Thoracic aorta (tissue), 2 donors: Measurements from ENCODE around the gene TNFSF15. TPM values are rescaled to one million over a fixed set of nuclear protein-coding genes. Genes with fewer than 3 reads are reported as not detected.

ENCODE experiments used
- ATAC-seq: fragments of 150-250 bp; one replicate; pipeline ENCODE4 v1.8.0; 2017; ENCODE audit warnings: low read depth; ENCODE audit not compliant: insufficient number of reproducible peaks, low FRiP score
- DNase-seq: peaks from one replicate; pipeline ENCODE4 v3.0.0-alpha.2; 2020; ENCODE audit warnings: low spot score
- H3K27ac ChIP-seq, 2 donors: fragments of 200-600 bp; sonication (generic); 1 replicate in 1 of 2; 2 replicates in 1 of 2; pipeline ENCODE4 v1.5.1; 2016; ENCODE audit warnings: mild to moderate bottlenecking in 2 of 2, moderate library complexity in 2 of 2
- H3K27me3 ChIP-seq: fragments of 200-600 bp; sonication (generic); replicated peaks from 2 replicates; pipeline ENCODE4 v1.6.0; 2016; ENCODE audit warnings: mild to moderate bottlenecking; ENCODE audit not compliant: insufficient read depth
- H3K36me3 ChIP-seq: fragments of 200-600 bp; sonication (generic); one replicate; pipeline ENCODE4 v1.5.1; 2016
- H3K4me1 ChIP-seq, 2 donors: fragments of 200-600 bp; sonication (generic); 1 replicate in 1 of 2; 2 replicates in 1 of 2; pipeline versions ENCODE4 v1.5.1 to v1.6.0; 2016; ENCODE audit warnings: low read depth in 2 of 2, mild to moderate bottlenecking in 1 of 2; ENCODE audit not compliant: control insufficient read depth in 1 of 2
- H3K4me3 ChIP-seq: fragments of 200-600 bp; sonication (generic); 2 replicates; pipeline ENCODE4 v1.5.1; 2016; ENCODE audit warnings: mild to moderate bottlenecking
- H3K9me3 ChIP-seq: fragments of 200-600 bp; sonication (generic); 2 replicates; pipeline ENCODE4 v1.5.1; 2016
- CTCF ChIP-seq: fragments of 200-600 bp; sonication (generic); IDR thresholded peaks from one replicate; pipeline ENCODE4 v1.5.1; 2019; ENCODE audit warnings: antibody characterized with exemption
- total RNA-seq, 2 donors: library from RNA; depleted of rRNA; stranded (reverse); fragments of >200 nt; gene quantifications; one replicate each; pipeline versions ENCODE4 v1.1.0 to v1.2.3, GENCODE V29; 2016

The TNFSF15 gene
- total RNA-seq, 2 donors from 2014 or later = 0.63 TPM; not detected in 1

- no peaks in the 10 kb centered on the region for H3K36me3 ChIP-seq
- DNase-seq = no peak
- no peak for TF ChIP-seq CTCF
Observed at GRCh38 chr9:114769624-114770023, 36.2 kb downstream of the TNFSF15 start.

DNA sequence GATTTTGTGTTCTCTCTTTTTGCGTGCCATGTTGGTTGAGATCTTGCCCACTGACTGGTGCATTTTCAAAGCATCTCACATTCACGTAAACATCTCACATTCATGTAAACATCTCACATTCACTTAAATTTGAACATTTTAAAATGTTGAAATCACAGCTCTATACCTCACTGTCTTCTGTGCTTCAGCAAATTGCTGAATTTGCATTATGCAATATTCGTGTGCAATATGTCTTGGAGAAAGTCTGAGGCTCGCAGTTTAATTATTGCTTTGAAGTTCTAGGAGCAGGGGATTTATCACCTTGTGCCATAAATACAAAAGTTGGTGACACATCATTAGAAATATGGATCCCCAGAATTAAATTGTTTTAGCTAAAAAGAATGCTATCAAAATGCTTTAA is 42.6 kb downstream of the TNFSF15 start:
- Histone ChIP-seq H3K4me1 (no peaks in the 10 kb centered on the region), H3K27me3 (no peaks in the 10 kb centered on the region), H3K9me3 (no peaks in the 10 kb centered on the region), H3K27ac (no peak overlapping the region), H3K4me3 (no peak overlapping the region), H3K36me3 (no peaks in the 10 kb centered on the region)
- ATAC-seq = no peak
- no peak for TF ChIP-seq CTCF
- no peak for DNase-seq

More at GRCh38 chr9:114769624-114770023, 36.2 kb downstream of the TNFSF15 start:
- no peak overlapping the region for H3K4me3 ChIP-seq
- H3K27ac ChIP-seq = no peak overlapping the region
- H3K9me3 ChIP-seq = no peaks in the 10 kb centered on the region
- H3K4me1 ChIP-seq = no peaks in the 10 kb centered on the region
- ATAC-seq = no peak
- no peaks in the 10 kb centered on the region for H3K27me3 ChIP-seq

- Histone ChIP-seq H3K4me1 (no peaks in the 10 kb centered on the region), H3K36me3 (no peaks in the 10 kb centered on the region), H3K27ac (no peak overlapping the region), H3K9me3 (no peaks in the 10 kb centered on the region), H3K27me3 (no peaks in the 10 kb centered on the region), H3K4me3 (no peak overlapping the region)
- TF ChIP-seq CTCF = no peak
- ATAC-seq = no peak
- no peak for DNase-seq
Observed at GRCh38 chr9:114761523-114761922, 44.3 kb downstream of the TNFSF15 start.

GRCh38 chr9:114759512-114760341 is 46.1 kb downstream of the TNFSF15 start:
- H3K4me3 ChIP-seq = no peak overlapping the region
- no peak for ATAC-seq
- TF ChIP-seq CTCF = no peak

GRCh38 chr9:114757984-114758383 is 47.9 kb downstream of the TNFSF15 start:
- no peak for TF ChIP-seq CTCF
- ATAC-seq (no peak), DNase-seq (no peak)
- Histone ChIP-seq H3K4me3 (no peak overlapping the region), H3K27ac (no peak overlapping the region), H3K9me3 (no peaks in the 10 kb centered on the region), H3K36me3 (no peaks in the 10 kb centered on the region), H3K4me1 (no peaks in the 10 kb centered on the region), H3K27me3 (no peaks in the 10 kb centered on the region)

More at GRCh38 chr9:114759512-114760341, 46.1 kb downstream of the TNFSF15 start:
- Histone ChIP-seq H3K4me1 (no peaks in the 10 kb centered on the region), H3K9me3 (no peaks in the 10 kb centered on the region), H3K27ac (no peak overlapping the region), H3K36me3 (no peaks in the 10 kb centered on the region), H3K27me3 (no peaks in the 10 kb centered on the region)
- DNase-seq = no peak
